ENCODE data around the gene TPK1.

Gene TPK1

GRCh38 chr7:144759653-144760052 is 76.2 kb downstream of the TPK1 start:
- no peak overlapping the region for H3K4me3 ChIP-seq (replicated peaks; ENCODE audit: low read depth, low read length)
- no peak for DNase-seq (ENCODE audit: extremely low read depth, low read depth)
- TF ChIP-seq CTCF (IDR thresholded peaks at IDR 0.05; ENCODE audit: low read depth, low read length, missing control alignments), result no peak

GRCh38 chr7:144747936-144748335 is 87.9 kb downstream of the TPK1 start:
- TF ChIP-seq CTCF (IDR thresholded peaks at IDR 0.05; ENCODE audit: low read depth, low read length, missing control alignments), result no peak
- H3K4me3 ChIP-seq (replicated peaks; ENCODE audit: low read depth, low read length), result no peak overlapping the region
- no peak for DNase-seq (ENCODE audit: extremely low read depth, low read depth)

GRCh38 chr7:144738708-144739314 is 97.0 kb downstream of the TPK1 start:
- no peak for DNase-seq (ENCODE audit: extremely low read depth, low read depth)
- TF ChIP-seq CTCF (IDR thresholded peaks at IDR 0.05; ENCODE audit: low read depth, low read length, missing control alignments), result peak; percentile 49

GRCh38 chr7:144738146-144738545 is 97.7 kb downstream of the TPK1 start:
- TF ChIP-seq CTCF (IDR thresholded peaks at IDR 0.05; ENCODE audit: low read depth, low read length, missing control alignments), result no peak
- no peak for DNase-seq (ENCODE audit: extremely low read depth, low read depth)
- no peak overlapping the region for H3K4me3 ChIP-seq (replicated peaks; ENCODE audit: low read depth, low read length)

More at GRCh38 chr7:144738708-144739314, 97.0 kb downstream of the TPK1 start:
- H3K4me3 ChIP-seq (replicated peaks; ENCODE audit: low read depth, low read length), result no peak overlapping the region

- no peak for TF ChIP-seq CTCF (IDR thresholded peaks at IDR 0.05; ENCODE audit: low read depth, low read length, missing control alignments)
- no peak for DNase-seq (ENCODE audit: extremely low read depth, low read depth)
- H3K4me3 ChIP-seq (replicated peaks; ENCODE audit: low read depth, low read length), result no peak overlapping the region
These were observed 98.9 kb downstream of the TPK1 start for GRCh38 chr7:144736880-144737493.

GRCh38 chr7:144735505-144736276 is 100.2 kb downstream of the TPK1 start:
- no peak for DNase-seq (ENCODE audit: extremely low read depth, low read depth)
- H3K4me3 ChIP-seq (replicated peaks; ENCODE audit: low read depth, low read length), result no peak overlapping the region
- TF ChIP-seq CTCF (IDR thresholded peaks at IDR 0.05; ENCODE audit: low read depth, low read length, missing control alignments), result no peak

All from HFF-Myc (cell line).